Hematopoietic multipotent progenitor cell treated with erythropoietin and hydrocortisone succinate and interleukin-3 and kit ligand, for 6 days (in vitro differentiated cells): ENCODE measurements around the gene LILRB1.
"Not testable (repeated sequence)": the region's sequence is repeated elsewhere in the genome, so short reads cannot be mapped to it uniquely, and the experiment has no call there.

Source experiments
- DNase-seq: peaks from one replicate; pipeline ENCODE4 v3.0.0-alpha.2; 2015

LILRB1 gene

GRCh38 chr19:54667217-54667616, 36.9 kb downstream of the LILRB1 start:
- DNase-seq = no peak

DNA sequence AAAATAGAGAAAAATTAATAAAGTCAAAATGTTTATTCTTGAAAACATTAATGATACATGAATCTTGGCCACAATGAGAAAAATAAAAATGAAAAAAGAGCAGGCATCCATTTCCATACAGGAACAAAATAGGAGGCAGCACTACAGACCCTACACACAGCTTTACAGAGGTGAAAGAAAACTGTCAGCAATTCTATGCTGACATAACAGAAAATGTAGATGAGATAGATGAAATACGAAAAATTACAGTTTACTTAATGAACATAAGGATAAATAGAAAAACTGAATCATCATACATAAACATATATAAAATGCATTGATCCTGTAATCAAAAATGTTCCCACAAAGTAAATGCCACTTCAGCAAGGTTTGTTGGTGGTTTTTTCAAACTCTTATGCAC, 38.1 kb downstream of the LILRB1 start:
- no peak for DNase-seq

- no peak for DNase-seq
Observed at GRCh38 chr19:54670576-54671357, 40.5 kb downstream of the LILRB1 start.

DNA sequence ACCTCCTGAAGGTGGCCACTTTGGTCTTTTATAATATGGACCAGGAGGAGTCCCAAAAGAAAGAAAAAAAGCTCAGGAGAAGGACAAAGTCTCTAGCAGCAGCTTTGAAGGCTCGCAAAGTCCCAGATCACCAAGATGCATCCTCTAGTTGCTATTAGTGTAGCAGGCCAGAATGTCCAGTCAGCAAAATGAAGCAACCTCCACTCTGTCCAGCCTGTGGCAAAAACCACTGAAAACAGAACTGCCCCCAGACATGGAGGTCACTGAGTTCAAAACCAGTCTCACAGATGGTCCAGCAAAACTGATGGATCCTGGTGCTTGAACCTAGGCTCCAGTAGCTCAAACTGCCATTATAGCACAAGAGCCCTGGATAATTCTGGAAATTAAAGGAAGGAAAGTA, 42.9 kb downstream of the LILRB1 start:
- DNase-seq = no peak

DNA sequence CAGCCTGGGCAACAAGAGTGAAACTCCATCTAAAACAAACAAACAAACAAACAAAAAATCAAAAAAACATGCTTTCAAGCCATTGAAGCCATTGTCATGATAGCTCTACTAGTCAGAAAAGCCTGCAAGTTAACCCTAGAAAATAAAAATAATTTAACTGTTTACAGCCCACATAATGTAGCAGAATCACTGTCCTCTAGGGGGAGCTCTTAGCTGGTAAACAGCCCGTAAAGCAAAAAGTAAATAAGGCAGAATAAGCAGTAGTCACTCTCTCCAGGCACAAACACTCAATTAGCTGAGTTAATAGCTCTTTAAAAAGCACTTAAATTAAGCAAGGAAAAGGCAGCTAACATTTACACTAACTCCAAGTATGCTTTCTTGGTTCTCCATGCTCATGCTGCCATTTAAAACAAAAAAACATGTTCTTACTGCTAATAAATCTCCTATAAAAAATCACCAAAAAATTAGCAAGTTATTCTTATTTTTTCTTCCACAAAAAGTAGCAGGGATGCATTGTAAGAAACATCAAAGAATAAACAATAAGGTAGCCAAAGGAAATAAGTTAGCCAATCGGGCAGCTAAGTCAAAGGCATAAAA, 43.8 kb downstream of the LILRB1 start:
- DNase-seq = peak; percentile 86

DNA sequence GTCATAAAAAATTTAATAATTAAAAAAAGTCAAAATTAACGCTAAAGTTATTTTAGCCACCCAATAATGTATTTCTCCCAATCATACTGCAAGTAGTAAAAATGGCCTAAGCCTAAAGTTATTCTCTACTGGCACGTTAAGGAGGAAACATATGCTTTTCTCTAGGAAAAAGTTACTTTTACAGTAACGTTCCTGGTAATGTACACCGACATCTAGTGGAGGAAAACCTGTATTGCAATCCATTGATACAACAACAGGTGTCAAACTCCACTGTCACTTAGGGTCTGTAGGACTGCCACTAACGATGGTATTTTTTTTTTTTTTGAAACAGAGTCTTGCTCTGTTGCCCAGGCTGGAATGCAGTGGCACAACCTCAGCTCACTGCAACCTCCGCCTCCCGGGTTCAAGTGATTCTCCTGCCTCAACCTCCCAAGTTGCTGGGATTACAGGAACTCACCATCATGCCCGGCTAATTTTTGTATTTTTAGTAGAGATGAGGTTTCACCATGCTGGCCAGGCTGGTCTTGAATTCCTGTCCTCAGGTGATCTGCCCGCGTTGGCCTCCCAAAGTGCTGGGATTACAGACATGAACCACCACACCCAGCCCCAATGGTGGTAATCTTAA, 46.0 kb downstream of the LILRB1 start:
- peak; percentile 72 for DNase-seq

- no peak for DNase-seq
Observed at GRCh38 chr19:54677217-54677616, 46.9 kb downstream of the LILRB1 start.

- DNase-seq = not testable (repeated sequence)
Observed at GRCh38 chr19:54681596-54681995, 51.3 kb downstream of the LILRB1 start.

GRCh38 chr19:54682306-54682856, 52.1 kb downstream of the LILRB1 start:
- no peak for DNase-seq

GRCh38 chr19:54684527-54684926, 54.2 kb downstream of the LILRB1 start:
- DNase-seq = peak; percentile 85
